Activated CD8-positive, alpha-beta memory T cell treated with anti-CD3 and anti-CD28 coated beads, Interleukin-2, amount 10 ng/mL, durations not matched to agents 7 days and 5 days (primary cell): ENCODE measurements around the gene SH3GL2. TPM values are rescaled to one million over a fixed set of nuclear protein-coding genes. Genes with fewer than 3 reads are reported as not detected.

Experiments
- ATAC-seq: fragments of 150-1000 bp; cut with Tn5 transposase; one replicate; pipeline ENCODE4 v1.10.0; 2021; ENCODE audit warnings: moderate library complexity
- CTCF ChIA-PET: fragments of 350-600 bp; sonication (Branson Sonifier 250); formaldehyde crosslinking; loops from one replicate; lab custom pipeline; 2021; ENCODE audit warnings: antibody characterized with exemption; lab: Charles Lee
- DNase-seq: peaks from one replicate; pipeline ENCODE4 v3.0.0-alpha.2; 2020
- H3K27ac Mint-ChIP-seq: one replicate; pipeline ENCODE4 v1.8.0; 2021; ENCODE audit warnings: mild to moderate bottlenecking, mixed read lengths
- H3K27me3 Mint-ChIP-seq: one replicate; pipeline ENCODE4 v1.8.0; 2021; ENCODE audit warnings: mixed read lengths
- H3K36me3 Mint-ChIP-seq: one replicate; pipeline ENCODE4 v1.8.0; 2021; ENCODE audit warnings: mild to moderate bottlenecking, mixed read lengths
- H3K4me1 Mint-ChIP-seq: one replicate; pipeline ENCODE4 v1.8.0; 2021; ENCODE audit warnings: mixed read lengths
- H3K4me3 Mint-ChIP-seq: one replicate; pipeline ENCODE4 v1.8.0; 2021; ENCODE audit warnings: mild to moderate bottlenecking, moderate library complexity, mixed read lengths
- H3K9me3 Mint-ChIP-seq: one replicate; pipeline ENCODE4 v1.8.0; 2022; ENCODE audit warnings: low read depth, mixed read lengths
- total RNA-seq, 2 experiments: library from RNA; stranded (reverse); gene quantifications; one replicate each; pipeline ENCODE4 v1.2.3, GENCODE V29; 2021

SH3GL2 gene
- total RNA-seq: not detected

- Mint-ChIP-seq H3K27ac (no peak within 1 kb of the TSS), H3K4me1 (peaks cover 3% of the 10 kb centered on the region), H3K9me3 (peaks cover 2% of the 10 kb centered on the region), H3K36me3 (peaks cover 2% of the 10 kb centered on the region), H3K4me3 (no peak within 1 kb of the TSS), H3K27me3 (peaks cover 22% of the 10 kb centered on the region)
- peak; percentile 20 for ATAC-seq
- CTCF ChIA-PET: no interaction called here
- no peak for DNase-seq
These were observed at the start of gene SH3GL2 for GRCh38 chr9:17578911-17579793. SH3GL2 (plus strand) TSS chr9:17579066.

- peak; percentile 44 for DNase-seq
- no peak for ATAC-seq
- H3K27ac Mint-ChIP-seq: no peak overlapping the region
- H3K4me1 Mint-ChIP-seq: no peaks in the 10 kb centered on the region
- no peaks in the 10 kb centered on the region for H3K9me3 Mint-ChIP-seq
- CTCF ChIA-PET: no interaction called here
- no peaks in the 10 kb centered on the region for H3K36me3 Mint-ChIP-seq
- no peak overlapping the region for H3K4me3 Mint-ChIP-seq
- H3K27me3 Mint-ChIP-seq: no peaks in the 10 kb centered on the region
These were observed 47.1 kb upstream of the SH3GL2 start for GRCh38 chr9:17531642-17532254.

- no peak overlapping the region for H3K4me3 Mint-ChIP-seq
- no peaks in the 10 kb centered on the region for H3K9me3 Mint-ChIP-seq
- CTCF ChIA-PET: no interaction called here
- DNase-seq (no peak), ATAC-seq (no peak)
- no peaks in the 10 kb centered on the region for H3K36me3 Mint-ChIP-seq
- H3K27me3 Mint-ChIP-seq: no peaks in the 10 kb centered on the region
- no peak overlapping the region for H3K27ac Mint-ChIP-seq
- H3K4me1 Mint-ChIP-seq: no peaks in the 10 kb centered on the region
These were observed 46.4 kb upstream of the SH3GL2 start for GRCh38 chr9:17532461-17532860.

DNA sequence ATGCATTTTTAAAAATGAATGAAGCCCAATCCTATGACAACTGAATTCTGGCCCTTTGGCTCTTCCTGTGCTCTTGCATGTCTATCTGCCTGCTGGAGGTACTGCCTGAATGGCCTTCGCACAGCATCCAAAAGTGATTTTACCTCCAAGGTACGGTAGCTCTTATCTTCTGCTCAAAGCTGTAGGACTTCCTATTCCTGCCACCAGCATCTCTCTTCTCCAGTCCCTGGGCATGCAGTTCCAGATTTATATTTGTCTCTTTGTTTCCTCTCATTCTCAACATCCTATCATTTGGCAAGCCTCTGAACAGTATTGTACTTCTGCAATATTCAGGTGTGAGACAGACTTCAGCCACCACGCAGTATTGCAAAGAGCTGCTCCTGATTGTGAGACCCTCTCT is 43.7 kb upstream of the SH3GL2 start:
- Mint-ChIP-seq H3K36me3 (no peaks in the 10 kb centered on the region), H3K4me1 (no peaks in the 10 kb centered on the region), H3K27ac (no peak overlapping the region), H3K27me3 (no peaks in the 10 kb centered on the region), H3K4me3 (no peak overlapping the region), H3K9me3 (no peaks in the 10 kb centered on the region)
- ATAC-seq (no peak), DNase-seq (no peak)
- CTCF ChIA-PET: no interaction called here

DNA sequence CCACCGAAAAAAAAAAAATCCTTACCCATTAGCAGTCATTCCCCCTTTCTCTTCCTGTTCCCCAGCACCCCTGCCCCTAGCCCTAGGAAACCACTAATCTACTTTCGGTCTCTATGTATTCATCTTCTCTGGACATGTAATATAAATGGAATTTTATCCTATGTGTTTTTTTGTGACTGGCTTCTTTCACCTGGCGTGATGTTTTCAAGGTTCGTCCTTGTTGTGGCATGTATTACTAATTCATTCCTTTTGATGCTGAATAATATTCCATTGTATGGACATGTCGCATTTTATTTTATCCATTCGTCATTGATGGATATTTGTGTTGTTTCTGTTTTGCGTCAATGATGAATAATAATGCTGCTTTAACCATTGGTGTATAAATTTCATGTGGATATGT is 42.8 kb upstream of the SH3GL2 start:
- H3K27ac Mint-ChIP-seq: no peak overlapping the region
- no peaks in the 10 kb centered on the region for H3K4me1 Mint-ChIP-seq
- no peaks in the 10 kb centered on the region for H3K36me3 Mint-ChIP-seq
- H3K9me3 Mint-ChIP-seq: no peaks in the 10 kb centered on the region
- CTCF ChIA-PET: no interaction called here
- H3K27me3 Mint-ChIP-seq: no peaks in the 10 kb centered on the region
- no peak overlapping the region for H3K4me3 Mint-ChIP-seq
- DNase-seq (no peak), ATAC-seq (no peak)

DNA sequence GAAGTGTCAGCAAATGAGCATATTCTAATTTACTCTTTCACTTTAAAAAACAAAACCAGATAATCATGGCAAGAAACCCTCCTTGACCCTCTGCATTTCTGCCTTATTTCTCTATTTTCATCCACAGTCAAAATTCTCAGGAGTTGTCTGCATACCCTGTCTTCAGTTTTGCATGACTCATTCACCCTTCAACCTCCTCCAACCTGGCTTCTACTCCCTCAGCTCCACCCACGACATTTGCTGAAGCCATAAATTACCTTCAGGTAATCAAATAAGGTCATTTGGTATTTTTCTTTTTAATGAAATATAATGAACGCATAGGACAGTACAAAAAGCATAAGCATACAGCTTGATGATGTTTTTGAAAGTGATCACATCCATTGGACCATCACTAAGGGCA is 27.8 kb upstream of the SH3GL2 start:
- Mint-ChIP-seq H3K27me3 (no peaks in the 10 kb centered on the region), H3K4me1 (no peaks in the 10 kb centered on the region), H3K4me3 (no peak overlapping the region), H3K36me3 (no peaks in the 10 kb centered on the region), H3K9me3 (no peaks in the 10 kb centered on the region), H3K27ac (no peak overlapping the region)
- DNase-seq (no peak), ATAC-seq (no peak)
- CTCF ChIA-PET: no interaction called here

- Mint-ChIP-seq H3K27me3 (no peaks in the 10 kb centered on the region), H3K36me3 (no peaks in the 10 kb centered on the region), H3K9me3 (peaks cover 3% of the 10 kb centered on the region), H3K4me1 (no peaks in the 10 kb centered on the region), H3K4me3 (no peak overlapping the region), H3K27ac (no peak overlapping the region)
- CTCF ChIA-PET: no interaction called here
- ATAC-seq (no peak), DNase-seq (no peak)
These were observed 23.4 kb upstream of the SH3GL2 start for GRCh38 chr9:17555362-17556054.

DNA sequence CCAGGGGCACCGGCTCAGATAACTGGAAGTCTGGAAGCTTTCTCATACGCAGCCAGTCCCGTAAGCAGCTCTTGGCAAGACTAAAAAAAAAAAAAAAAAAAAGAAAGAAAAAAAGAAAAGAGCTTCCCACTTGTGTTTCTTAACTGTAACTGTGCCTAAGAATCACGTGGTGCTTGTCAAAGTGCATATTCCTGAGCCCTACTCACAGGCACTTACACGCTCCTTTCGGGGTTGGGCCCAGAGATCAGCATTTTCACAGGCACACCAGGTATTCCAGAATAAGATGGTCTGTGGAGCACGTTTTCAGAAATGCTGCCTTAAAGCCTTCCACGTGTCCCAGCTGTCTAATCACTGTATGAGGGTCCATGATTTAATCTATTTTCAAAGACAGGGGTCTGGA is 22.6 kb upstream of the SH3GL2 start:
- no peak overlapping the region for H3K27ac Mint-ChIP-seq
- H3K9me3 Mint-ChIP-seq: peaks cover 3% of the 10 kb centered on the region
- CTCF ChIA-PET: no interaction called here
- H3K4me1 Mint-ChIP-seq: no peaks in the 10 kb centered on the region
- ATAC-seq (no peak), DNase-seq (no peak)
- H3K4me3 Mint-ChIP-seq: no peak overlapping the region
- H3K27me3 Mint-ChIP-seq: no peaks in the 10 kb centered on the region
- no peaks in the 10 kb centered on the region for H3K36me3 Mint-ChIP-seq

GRCh38 chr9:17556935-17557334 is 21.9 kb upstream of the SH3GL2 start:
- Mint-ChIP-seq H3K27me3 (no peaks in the 10 kb centered on the region), H3K27ac (no peak overlapping the region), H3K9me3 (peaks cover 3% of the 10 kb centered on the region), H3K36me3 (no peaks in the 10 kb centered on the region), H3K4me3 (no peak overlapping the region), H3K4me1 (no peaks in the 10 kb centered on the region)
- ATAC-seq (no peak), DNase-seq (no peak)
- CTCF ChIA-PET: no interaction called here

DNA sequence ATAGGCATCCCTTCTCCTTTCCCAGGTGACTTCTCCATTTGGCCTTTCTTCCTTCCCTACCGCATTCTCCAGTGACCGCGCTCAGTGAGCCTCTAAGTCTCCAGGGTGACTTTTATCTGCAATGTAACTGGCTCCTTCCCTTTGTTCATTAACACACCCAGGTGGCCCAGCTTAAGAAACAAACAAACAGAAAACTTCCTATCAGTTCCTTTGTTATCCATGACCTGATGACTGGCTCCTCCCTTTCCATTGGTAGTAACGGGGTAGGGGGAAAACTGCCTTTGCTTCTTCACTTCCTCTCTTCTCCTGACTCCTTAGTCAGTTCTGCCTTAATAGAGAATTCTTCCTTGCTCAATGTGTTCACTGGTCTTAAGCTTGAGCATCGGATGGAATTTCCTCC is 7.0 kb upstream of the SH3GL2 start:
- H3K4me1 Mint-ChIP-seq: no peaks in the 10 kb centered on the region
- ATAC-seq: no peak
- H3K27ac Mint-ChIP-seq: no peak overlapping the region
- H3K9me3 Mint-ChIP-seq: peaks cover 5% of the 10 kb centered on the region
- H3K4me3 Mint-ChIP-seq: no peak overlapping the region
- CTCF ChIA-PET: no interaction called here
- H3K36me3 Mint-ChIP-seq: no peaks in the 10 kb centered on the region
- no peak for DNase-seq
- no peaks in the 10 kb centered on the region for H3K27me3 Mint-ChIP-seq

- ATAC-seq (no peak), DNase-seq (no peak)
- H3K36me3 Mint-ChIP-seq: peaks cover 2% of the 10 kb centered on the region
- H3K27me3 Mint-ChIP-seq: peaks cover 11% of the 10 kb centered on the region
- peaks cover 5% of the 10 kb centered on the region for H3K9me3 Mint-ChIP-seq
- H3K27ac Mint-ChIP-seq: no peak overlapping the region
- H3K4me1 Mint-ChIP-seq: peaks cover 3% of the 10 kb centered on the region
- CTCF ChIA-PET: no interaction called here
- no peak overlapping the region for H3K4me3 Mint-ChIP-seq
These were observed 4.5 kb upstream of the SH3GL2 start for GRCh38 chr9:17574342-17574741.

DNA sequence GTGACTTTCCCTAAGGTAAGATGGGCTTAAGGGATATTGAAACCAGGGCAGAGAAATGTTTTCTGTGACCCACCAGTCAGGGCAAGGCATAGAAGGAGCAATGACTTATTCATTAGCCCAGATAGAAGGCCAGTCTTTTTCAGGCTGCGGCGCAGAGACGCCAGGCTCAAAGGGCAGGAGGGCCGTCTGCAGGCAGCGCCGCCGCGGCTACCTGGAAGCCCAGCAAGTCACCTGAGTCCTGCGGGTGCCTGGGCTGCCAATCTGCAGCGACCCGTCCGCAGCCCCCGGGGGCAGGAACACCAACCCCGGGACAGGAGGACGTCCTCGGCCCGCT is 322 bp upstream of the SH3GL2 start:
- Mint-ChIP-seq H3K9me3 (peaks cover 2% of the 10 kb centered on the region), H3K27me3 (peaks cover 22% of the 10 kb centered on the region), H3K4me1 (peaks cover 3% of the 10 kb centered on the region), H3K4me3 (no peak overlapping the region), H3K36me3 (peaks cover 2% of the 10 kb centered on the region), H3K27ac (no peak overlapping the region)
- CTCF ChIA-PET: no interaction called here
- ATAC-seq (no peak), DNase-seq (no peak)

GRCh38 chr9:17580119-17580518 is 1.3 kb downstream of the SH3GL2 start:
- Mint-ChIP-seq H3K36me3 (peaks cover 2% of the 10 kb centered on the region), H3K4me1 (peaks cover 3% of the 10 kb centered on the region), H3K4me3 (no peak overlapping the region), H3K27ac (no peak overlapping the region), H3K9me3 (peaks cover 2% of the 10 kb centered on the region), H3K27me3 (peaks cover 22% of the 10 kb centered on the region)
- ATAC-seq (no peak), DNase-seq (no peak)
- CTCF ChIA-PET: no interaction called here

- DNase-seq: no peak
- Mint-ChIP-seq H3K9me3 (peaks cover 6% of the 10 kb centered on the region), H3K27me3 (no peaks in the 10 kb centered on the region)
These were observed 8.2 kb downstream of the SH3GL2 start for GRCh38 chr9:17587113-17587512.

More at GRCh38 chr9:17587113-17587512, 8.2 kb downstream of the SH3GL2 start:
- no peaks in the 10 kb centered on the region for H3K4me1 Mint-ChIP-seq
- H3K27ac Mint-ChIP-seq: no peak overlapping the region
- CTCF ChIA-PET: no interaction called here
- no peak for ATAC-seq
- H3K36me3 Mint-ChIP-seq: no peaks in the 10 kb centered on the region
- H3K4me3 Mint-ChIP-seq: no peak overlapping the region
